Measurements from ENCODE around the gene MED12L. TPM values are rescaled to one million over a fixed set of nuclear protein-coding genes. Genes with fewer than 3 reads are reported as not detected.

Gene MED12L
- 2.4 TPM for polyA plus RNA-seq (2013, experiment 1 of 2)
- 3.3 TPM for polyA plus RNA-seq (2013, experiment 2 of 2)

GRCh38 chr3:151085227-151085888 is at the start of gene MED12L:
Gene MED12L (plus strand): TSS chr3:151085664. CDS start chr3:151086927, 1,263 bp downstream.
- H2AK5ac ChIP-seq (ENCODE audit: low read length) = peak within 1 kb of the TSS; percentile 79
- H3K23ac ChIP-seq (ENCODE audit: low read length) = peak within 1 kb of the TSS; percentile 45
- H3K4me1 ChIP-seq (ENCODE audit: control insufficient read depth, low read depth, low read length) = peaks cover 9% of the 10 kb centered on the region
- H3K4me3 ChIP-seq (ENCODE audit: low read length) = peak within 1 kb of the TSS; percentile 59
- H3K79me2 ChIP-seq (ENCODE audit: control insufficient read depth, insufficient read depth, low read length) = peaks cover 8% of the 10 kb centered on the region
- peak within 1 kb of the TSS; percentile 9 for H2BK15ac ChIP-seq (replicated peaks; ENCODE audit: low read depth)
- peak within 1 kb of the TSS; percentile 71 for H3K4me2 ChIP-seq (ENCODE audit: low read length)
- H2BK5ac ChIP-seq (ENCODE audit: low read length) = no peak within 1 kb of the TSS
- peak; percentile 91 for DNase-seq
- WGBS (ENCODE audit: extremely low coverage, insufficient coverage, low lambda C conversion rate) = no CpG with 5 or more reads among the region's 84 CpGs
- no peak within 1 kb of the TSS for H4K5ac ChIP-seq (ENCODE audit: low read length)
- H2BK120ac ChIP-seq (ENCODE audit: low read depth, low read length) = peak within 1 kb of the TSS; percentile 84
- no peaks in the 10 kb centered on the region for H3K36me3 ChIP-seq (ENCODE audit: control insufficient read depth, insufficient read depth, low read length)
- H4K8ac ChIP-seq (ENCODE audit: low read depth, low read length) = no peak within 1 kb of the TSS
- peak within 1 kb of the TSS; percentile 89 for H3K27ac ChIP-seq (ENCODE audit: low read depth, low read length)
- H3K79me1 ChIP-seq (ENCODE audit: low read length) = peaks cover 3% of the 10 kb centered on the region
- peak within 1 kb of the TSS; percentile 77 for H3K9ac ChIP-seq (ENCODE audit: low read length)
- H3K56ac ChIP-seq (ENCODE audit: low read length) = peak within 1 kb of the TSS; percentile 87
- H3K27me3 ChIP-seq (ENCODE audit: insufficient read depth, low read length, poor library complexity) = no peaks in the 10 kb centered on the region
- peak within 1 kb of the TSS; percentile 93 for H3K18ac ChIP-seq (ENCODE audit: low read length)
- H3K4ac ChIP-seq (ENCODE audit: low read depth, low read length) = peak within 1 kb of the TSS; percentile 20

GRCh38 chr3:151037746-151038477 is 47.6 kb upstream of the MED12L start:
- no CpG with 5 or more reads among the region's 4 CpGs for WGBS (ENCODE audit: extremely low coverage, insufficient coverage, low lambda C conversion rate)
- no peak overlapping the region for H3K56ac ChIP-seq (ENCODE audit: low read length)
- H3K27me3 ChIP-seq (ENCODE audit: insufficient read depth, low read length, poor library complexity) = no peaks in the 10 kb centered on the region
- H3K4me3 ChIP-seq (ENCODE audit: low read length) = no peak overlapping the region
- no peak overlapping the region for H2BK15ac ChIP-seq (replicated peaks; ENCODE audit: low read depth)
- H3K18ac ChIP-seq (ENCODE audit: low read length) = no peak overlapping the region
- no peak overlapping the region for H3K9ac ChIP-seq (ENCODE audit: low read length)
- H3K4ac ChIP-seq (ENCODE audit: low read depth, low read length) = no peak overlapping the region
- no peak overlapping the region for H4K8ac ChIP-seq (ENCODE audit: low read depth, low read length)
- no peak overlapping the region for H3K27ac ChIP-seq (ENCODE audit: low read depth, low read length)
- H2AK5ac ChIP-seq (ENCODE audit: low read length) = no peak overlapping the region
- no peak overlapping the region for H2BK5ac ChIP-seq (ENCODE audit: low read length)
- no peaks in the 10 kb centered on the region for H3K36me3 ChIP-seq (ENCODE audit: control insufficient read depth, insufficient read depth, low read length)
- no peak overlapping the region for H4K5ac ChIP-seq (ENCODE audit: low read length)
- DNase-seq = peak; percentile 42
- H2BK120ac ChIP-seq (ENCODE audit: low read depth, low read length) = no peak overlapping the region
- H3K4me2 ChIP-seq (ENCODE audit: low read length) = no peak overlapping the region
- H3K4me1 ChIP-seq (ENCODE audit: control insufficient read depth, low read depth, low read length) = no peaks in the 10 kb centered on the region
- H3K23ac ChIP-seq (ENCODE audit: low read length) = no peak overlapping the region
- no peaks in the 10 kb centered on the region for H3K79me2 ChIP-seq (ENCODE audit: control insufficient read depth, insufficient read depth, low read length)
- H3K79me1 ChIP-seq (ENCODE audit: low read length) = no peaks in the 10 kb centered on the region

GRCh38 chr3:151044706-151045105 is 40.8 kb upstream of the MED12L start:
- WGBS (ENCODE audit: extremely low coverage, insufficient coverage, low lambda C conversion rate) = no CpG with 5 or more reads among the region's 1 CpG
- Histone ChIP-seq H3K79me2 (ENCODE audit: control insufficient read depth, insufficient read depth, low read length) (no peaks in the 10 kb centered on the region), H3K4ac (ENCODE audit: low read depth, low read length) (no peak overlapping the region), H3K27ac (ENCODE audit: low read depth, low read length) (no peak overlapping the region), H2BK15ac (replicated peaks; ENCODE audit: low read depth) (no peak overlapping the region), H4K5ac (ENCODE audit: low read length) (no peak overlapping the region), H3K79me1 (ENCODE audit: low read length) (no peaks in the 10 kb centered on the region), H2BK120ac (ENCODE audit: low read depth, low read length) (no peak overlapping the region), H3K4me2 (ENCODE audit: low read length) (no peak overlapping the region), H3K4me1 (ENCODE audit: control insufficient read depth, low read depth, low read length) (no peaks in the 10 kb centered on the region), H2AK5ac (ENCODE audit: low read length) (no peak overlapping the region), H4K8ac (ENCODE audit: low read depth, low read length) (no peak overlapping the region), H2BK5ac (ENCODE audit: low read length) (no peak overlapping the region), H3K18ac (ENCODE audit: low read length) (no peak overlapping the region), H3K56ac (ENCODE audit: low read length) (no peak overlapping the region), H3K9ac (ENCODE audit: low read length) (no peak overlapping the region), H3K23ac (ENCODE audit: low read length) (no peak overlapping the region), H3K27me3 (ENCODE audit: insufficient read depth, low read length, poor library complexity) (no peaks in the 10 kb centered on the region), H3K4me3 (ENCODE audit: low read length) (no peak overlapping the region), H3K36me3 (ENCODE audit: control insufficient read depth, insufficient read depth, low read length) (no peaks in the 10 kb centered on the region)
- DNase-seq = no peak

DNA sequence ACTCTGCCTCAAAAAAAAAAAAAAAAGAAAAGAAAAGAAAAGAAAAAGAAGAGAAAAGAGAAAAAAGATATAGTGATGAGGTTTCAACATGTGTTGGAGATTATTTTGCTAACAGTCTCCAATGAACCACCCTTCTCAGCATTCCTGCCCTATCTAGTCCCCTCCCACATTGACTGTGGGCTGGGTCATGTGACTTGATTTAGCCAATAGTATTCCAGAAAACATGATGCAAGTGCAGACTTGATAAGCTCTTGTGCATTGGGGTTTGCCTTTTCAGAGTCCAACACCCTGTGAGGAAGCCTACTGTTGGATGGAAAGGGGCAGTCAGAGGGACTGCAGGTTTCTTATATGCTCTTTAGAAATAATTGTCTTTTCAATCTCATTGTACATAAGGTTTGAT is 37.8 kb upstream of the MED12L start:
- Histone ChIP-seq H2BK120ac (ENCODE audit: low read depth, low read length) (no peak overlapping the region), H2BK15ac (replicated peaks; ENCODE audit: low read depth) (no peak overlapping the region), H2AK5ac (ENCODE audit: low read length) (no peak overlapping the region)

GRCh38 chr3:151051533-151051932 is 33.9 kb upstream of the MED12L start:
- H3K23ac ChIP-seq (ENCODE audit: low read length) = no peak overlapping the region
- H3K4me1 ChIP-seq (ENCODE audit: control insufficient read depth, low read depth, low read length) = no peaks in the 10 kb centered on the region
- no peaks in the 10 kb centered on the region for H3K79me1 ChIP-seq (ENCODE audit: low read length)
- no peak overlapping the region for H4K8ac ChIP-seq (ENCODE audit: low read depth, low read length)
- no peaks in the 10 kb centered on the region for H3K36me3 ChIP-seq (ENCODE audit: control insufficient read depth, insufficient read depth, low read length)
- no peak overlapping the region for H3K4me3 ChIP-seq (ENCODE audit: low read length)
- no CpG with 5 or more reads among the region's 1 CpG for WGBS (ENCODE audit: extremely low coverage, insufficient coverage, low lambda C conversion rate)
- no peaks in the 10 kb centered on the region for H3K79me2 ChIP-seq (ENCODE audit: control insufficient read depth, insufficient read depth, low read length)
- H3K27ac ChIP-seq (ENCODE audit: low read depth, low read length) = no peak overlapping the region
- no peak overlapping the region for H2AK5ac ChIP-seq (ENCODE audit: low read length)
- H3K18ac ChIP-seq (ENCODE audit: low read length) = no peak overlapping the region
- H2BK15ac ChIP-seq (replicated peaks; ENCODE audit: low read depth) = no peak overlapping the region
- H3K4me2 ChIP-seq (ENCODE audit: low read length) = no peak overlapping the region
- H3K56ac ChIP-seq (ENCODE audit: low read length) = no peak overlapping the region
- no peak overlapping the region for H4K5ac ChIP-seq (ENCODE audit: low read length)
- H3K4ac ChIP-seq (ENCODE audit: low read depth, low read length) = no peak overlapping the region
- no peak overlapping the region for H2BK5ac ChIP-seq (ENCODE audit: low read length)
- no peak overlapping the region for H3K9ac ChIP-seq (ENCODE audit: low read length)
- H2BK120ac ChIP-seq (ENCODE audit: low read depth, low read length) = no peak overlapping the region
- H3K27me3 ChIP-seq (ENCODE audit: insufficient read depth, low read length, poor library complexity) = no peaks in the 10 kb centered on the region
- DNase-seq = no peak

More for the DNA sequence above, 37.8 kb upstream of the MED12L start:
- H3K27me3 ChIP-seq (ENCODE audit: insufficient read depth, low read length, poor library complexity) = no peaks in the 10 kb centered on the region
- no peaks in the 10 kb centered on the region for H3K79me1 ChIP-seq (ENCODE audit: low read length)
- H3K27ac ChIP-seq (ENCODE audit: low read depth, low read length) = no peak overlapping the region
- no peaks in the 10 kb centered on the region for H3K36me3 ChIP-seq (ENCODE audit: control insufficient read depth, insufficient read depth, low read length)
- H3K9ac ChIP-seq (ENCODE audit: low read length) = no peak overlapping the region
- no peak overlapping the region for H3K23ac ChIP-seq (ENCODE audit: low read length)
- no peak overlapping the region for H2BK5ac ChIP-seq (ENCODE audit: low read length)
- no peak overlapping the region for H3K4me3 ChIP-seq (ENCODE audit: low read length)
- peak; percentile 82 for DNase-seq
- H3K18ac ChIP-seq (ENCODE audit: low read length) = no peak overlapping the region
- no peak overlapping the region for H3K4me2 ChIP-seq (ENCODE audit: low read length)
- no peak overlapping the region for H4K8ac ChIP-seq (ENCODE audit: low read depth, low read length)
- no peak overlapping the region for H3K56ac ChIP-seq (ENCODE audit: low read length)
- no peak overlapping the region for H4K5ac ChIP-seq (ENCODE audit: low read length)
- no peak overlapping the region for H3K4ac ChIP-seq (ENCODE audit: low read depth, low read length)
- H3K79me2 ChIP-seq (ENCODE audit: control insufficient read depth, insufficient read depth, low read length) = no peaks in the 10 kb centered on the region
- H3K4me1 ChIP-seq (ENCODE audit: control insufficient read depth, low read depth, low read length) = no peaks in the 10 kb centered on the region
